HepG2 (cell line): ENCODE results near the gene DNMT1. TPM values are rescaled to one million over a fixed set of nuclear protein-coding genes. Genes with fewer than 3 reads are reported as not detected.

ENCODE experiments used
- AGO1 ChIP-seq: fragments of 200-400 bp; formaldehyde crosslinking; IDR thresholded peaks from 2 replicates; pipeline ENCODE4 v1.6.1; 2017; ENCODE audit warnings: mild to moderate bottlenecking, low read depth, low read length, moderate library complexity; ENCODE audit not compliant: poor library complexity, severe bottlenecking
- CEBPG ChIP-seq: IDR thresholded peaks from 2 replicates; pipeline ENCODE4 v1.6.1; 2016
- HBP1 ChIP-seq: IDR thresholded peaks from 2 replicates; pipeline ENCODE4 v1.6.1; 2016; ENCODE audit warnings: low read depth, control low read depth
- IKZF4 ChIP-seq: sonication (generic); formaldehyde crosslinking; IDR thresholded peaks from 2 replicates; pipeline ENCODE4 v1.5.1; 2020; ENCODE audit warnings: borderline replicate concordance, mild to moderate bottlenecking, low read depth, missing genetic modification reagents; ENCODE audit errors: not compliant biosample characterization
- KLF16 ChIP-seq, 2 experiments: sonication (generic) in 1 of 2; formaldehyde crosslinking in 1 of 2; IDR thresholded peaks; 2 replicates each; pipeline versions ENCODE4 v1.6.1 to v1.8.0; 2016 to 2023; ENCODE audit warnings: missing genetic modification reagents in 2 of 2, missing compliant biosample characterization in 1 of 2
- LBX2 ChIP-seq: sonication (generic); formaldehyde crosslinking; IDR thresholded peaks from 2 replicates; pipeline ENCODE4 v1.5.0; 2020; ENCODE audit warnings: missing genetic modification reagents, mild to moderate bottlenecking, borderline replicate concordance
- MXD3 ChIP-seq: IDR thresholded peaks from 2 replicates; pipeline ENCODE4 v1.6.1; 2016; ENCODE audit warnings: mild to moderate bottlenecking, missing biosample characterization, missing genetic modification reagents
- NFYC ChIP-seq: IDR thresholded peaks from 2 replicates; pipeline ENCODE4 v1.6.1; 2016; ENCODE audit warnings: missing genetic modification reagents, missing compliant biosample characterization
- PHF5A ChIP-seq: IDR thresholded peaks from one replicate; pipeline ENCODE4 v1.6.1; 2018; ENCODE audit warnings: low read depth, missing genetic modification reagents; ENCODE audit not compliant: unreplicated experiment
- POGK ChIP-seq: sonication (generic); formaldehyde crosslinking; conservative IDR thresholded peaks from 2 replicates; pipeline ENCODE4 v1.8.0; 2022; ENCODE audit warnings: mild to moderate bottlenecking, moderate library complexity, missing genetic modification reagents
- RBM22 ChIP-seq: fragments of 200-400 bp; formaldehyde crosslinking; optimal IDR thresholded peaks from 2 replicates; pipeline ENCODE3; 2017; ENCODE audit warnings: mild to moderate bottlenecking, low read length, moderate library complexity
- SOX5 ChIP-seq: IDR thresholded peaks from 2 replicates; pipeline ENCODE4 v1.6.1; 2016; ENCODE audit warnings: borderline replicate concordance
- TCF7 ChIP-seq: sonication (generic); IDR thresholded peaks from 2 replicates; pipeline ENCODE4 v1.6.1; 2016; ENCODE audit warnings: antibody characterized with exemption, low read depth
- ZC3H13 ChIP-seq: sonication (generic); formaldehyde crosslinking; IDR thresholded peaks from 2 replicates; pipeline ENCODE4 v1.8.1; 2023; ENCODE audit warnings: mild to moderate bottlenecking, missing genetic modification reagents, moderate library complexity
- ZEB1 ChIP-seq: IDR thresholded peaks from 2 replicates; pipeline ENCODE4 v1.6.1; 2012; ENCODE audit warnings: mild to moderate bottlenecking, low read depth, inconsistent platforms; ENCODE audit not compliant: insufficient replicate concordance
- ZFP91 ChIP-seq: sonication (generic); formaldehyde crosslinking; IDR thresholded peaks from 2 replicates; pipeline ENCODE4 v1.9.0; 2022; ENCODE audit warnings: missing genetic modification reagents, mild to moderate bottlenecking, borderline replicate concordance
- ZNF367 ChIP-seq: sonication (generic); formaldehyde crosslinking; IDR thresholded peaks from 2 replicates; pipeline ENCODE4 v1.4.0; 2020; ENCODE audit warnings: missing genetic modification reagents, borderline replicate concordance
- ZNF569 ChIP-seq: sonication (generic); formaldehyde crosslinking; IDR thresholded peaks from 2 replicates; pipeline ENCODE4 v1.5.0; 2020; ENCODE audit warnings: mild to moderate bottlenecking, missing genetic modification reagents, moderate library complexity, borderline replicate concordance
- ZNF770 ChIP-seq: sonication (generic); formaldehyde crosslinking; IDR thresholded peaks from 2 replicates; pipeline ENCODE4 v1.5.0; 2020; ENCODE audit warnings: mild to moderate bottlenecking, missing genetic modification reagents
- ZNF777 ChIP-seq: sonication (generic); formaldehyde crosslinking; IDR thresholded peaks from 2 replicates; pipeline ENCODE4 v1.4.0; 2020; ENCODE audit warnings: missing genetic modification reagents
- polyA plus RNA-seq, 8 experiments: library from polyadenylated mRNA; depleted of rRNA in 3 of 8; stranded (reverse) in 7 of 8; unstranded in 1 of 8; fragments of >200 nt; fragmentation: Illumina TruSeq in 4 of 8; extraction: Trizol in 4 of 8; gene quantifications; 2 replicates each; pipeline versions ENCODE4 v1.2.1 to v1.2.3, GENCODE V29; 2011 to 2016; ENCODE audit warnings: low read depth in 4 of 8, missing spikeins in 1 of 8, mixed read lengths in 1 of 8; ENCODE audit not compliant: insufficient read depth in 1 of 8
- total RNA-seq, 5 experiments: library from RNA; depleted of rRNA; stranded (reverse); fragments of >200 nt; fragmentation: Illumina TruSeq; extraction: Trizol; gene quantifications; 2 replicates each; pipeline ENCODE4 v1.2.3, GENCODE V29; 2016; ENCODE audit warnings: low read depth in 1 of 5

The DNMT1 gene
- total and polyA plus RNA-seq, 2 of the 13 experiments (the other 11 are each of a cell fraction or from before 2014, with no cell fraction given) = 31.2 to 91.1 TPM

- TF ChIP-seq ZNF569 (CRISPR knock-in tag) (no peak), PHF5A (CRISPR knock-in tag) (no peak), ZNF770 (CRISPR knock-in tag) (peak; percentile 72), ZNF367 (CRISPR knock-in tag) (no peak), ZFP91 (CRISPR knock-in tag) (peak; percentile 88), AGO1 (peak; percentile 51), RBM22 (peak; percentile 99), LBX2 (CRISPR knock-in tag) (peak; percentile 66; the same call in 1 of the 2 replicates), CEBPG (CRISPR knock-in tag) (no peak), KLF16 (CRISPR knock-in tag; IDR thresholded peaks at IDR 0.05) (peak; percentile 80 to 90; a peak in 2 of 4 replicates), SOX5 (CRISPR knock-in tag) (peak; percentile 28; the same call in 1 of the 2 replicates), ZNF777 (CRISPR knock-in tag) (peak; percentile 81), TCF7 (no peak), ZC3H13 (0 out of 2 replicates have a peak, but pooled peaks have one; percentile 7), MXD3 (CRISPR knock-in tag) (peak; percentile 98), IKZF4 (CRISPR knock-in tag) (no peak), NFYC (0 out of 2 replicates have a peak, but pooled peaks have one; percentile 27), HBP1 (CRISPR knock-in tag) (0 out of 2 replicates have a peak, but pooled peaks have one; percentile 29), POGK (CRISPR knock-in tag) (peak; percentile 92), ZEB1 (no peak)
These were observed 88.4 kb downstream of the DNMT1 start, which contains the start of gene PPAN (continued) for GRCh38 chr19:10106100-10106936.
